HFF-Myc (cell line): Measurements from ENCODE around the gene SMARCD1.
"Not testable (repeated sequence)": the region's sequence is repeated elsewhere in the genome, so short reads cannot be mapped to it uniquely, and the experiment has no call there.

Source experiments
- DNase-seq: peaks from one replicate; pipeline ENCODE4 v3.0.0-alpha.2; 2011; ENCODE audit warnings: low read depth; ENCODE audit errors: extremely low read depth
- H3K4me3 ChIP-seq: replicated peaks from 2 replicates; pipeline ENCODE4 v1.5.1; 2011; ENCODE audit warnings: low read depth, mild to moderate bottlenecking, control low read depth, low read length
- CTCF ChIP-seq: IDR thresholded peaks from 2 replicates; pipeline ENCODE4 v1.5.1; 2012; ENCODE audit warnings: mild to moderate bottlenecking, low read depth, low read length, control low read depth; ENCODE audit errors: missing control alignments

The SMARCD1 gene

GRCh38 chr12:50123203-50123602, 38.1 kb downstream of the SMARCD1 start:
- TF ChIP-seq CTCF: no peak
- no peak for DNase-seq
- H3K4me3 ChIP-seq: no peak overlapping the region

GRCh38 chr12:50127546-50127945, 42.4 kb downstream of the SMARCD1 start:
- no peak overlapping the region for H3K4me3 ChIP-seq
- TF ChIP-seq CTCF: no peak
- no peak for DNase-seq

- DNase-seq: no peak
- H3K4me3 ChIP-seq: no peak overlapping the region
- TF ChIP-seq CTCF: no peak
These were observed 44.1 kb downstream of the SMARCD1 start for GRCh38 chr12:50129290-50129689.

- TF ChIP-seq CTCF: peak; percentile 23
- no peak for DNase-seq
- H3K4me3 ChIP-seq: no peak overlapping the region
These were observed 47.5 kb downstream of the SMARCD1 start for GRCh38 chr12:50132505-50133135.

GRCh38 chr12:50142993-50143392, 57.9 kb downstream of the SMARCD1 start:
- DNase-seq: no peak
- no peak overlapping the region for H3K4me3 ChIP-seq
- TF ChIP-seq CTCF: no peak

- DNase-seq: no peak
- no peak overlapping the region for H3K4me3 ChIP-seq
- TF ChIP-seq CTCF: no peak
These were observed 60.3 kb downstream of the SMARCD1 start for GRCh38 chr12:50145439-50145838.

GRCh38 chr12:50147281-50147680, 62.1 kb downstream of the SMARCD1 start:
- DNase-seq: no peak
- no peak overlapping the region for H3K4me3 ChIP-seq
- TF ChIP-seq CTCF: no peak

- DNase-seq, H3K4me3 ChIP-seq: not testable (repeated sequence)
These were observed 62.9 kb downstream of the SMARCD1 start for GRCh38 chr12:50148011-50148410.
